GM18520 (cell line): Measurements from ENCODE around the gene MTUS2.

Experiments
- ATAC-seq: cut with Tn5 transposase; IDR thresholded peaks from one replicate; pipeline ENCODE4 v1.9.1; 2021; ENCODE audit not compliant: unreplicated experiment

The MTUS2 gene

GRCh38 chr13:29537736-29538651, 717.9 kb downstream of the MTUS2 start:
- no peak for ATAC-seq

GRCh38 chr13:29538652-29539040, 718.5 kb downstream of the MTUS2 start:
- ATAC-seq, result no peak

- no peak for ATAC-seq
Observed at GRCh38 chr13:29539856-29540255, 719.7 kb downstream of the MTUS2 start.

GRCh38 chr13:29540334-29540733, 720.2 kb downstream of the MTUS2 start:
- ATAC-seq, result no peak

GRCh38 chr13:29540799-29541198, 720.7 kb downstream of the MTUS2 start:
- ATAC-seq, result no peak

GRCh38 chr13:29541400-29541799, 721.3 kb downstream of the MTUS2 start:
- ATAC-seq, result no peak

- no peak for ATAC-seq
Observed at GRCh38 chr13:29542381-29542780, 722.2 kb downstream of the MTUS2 start.

- peak; percentile 97 for ATAC-seq
Observed at GRCh38 chr13:29543230-29544215, 723.4 kb downstream of the MTUS2 start.

DNA sequence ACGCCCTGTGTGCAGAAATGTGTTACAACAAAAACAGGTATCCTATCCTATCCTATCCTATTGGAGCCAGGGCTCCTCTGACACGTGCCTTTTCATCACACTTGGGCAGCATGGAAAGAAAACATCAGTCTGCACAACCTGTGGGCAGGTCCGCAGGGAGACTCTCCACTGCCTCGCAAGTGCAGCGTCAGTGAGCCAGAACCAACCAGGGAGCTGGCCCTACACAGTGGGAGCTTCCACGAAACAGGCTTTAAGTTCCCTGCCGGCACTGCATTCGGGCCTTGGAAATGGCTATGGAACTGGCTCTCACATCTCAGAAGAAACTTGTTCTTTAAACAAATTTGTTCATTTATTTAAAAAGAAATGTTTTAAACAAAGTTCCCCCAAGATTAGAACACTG, 725.8 kb downstream of the MTUS2 start:
- ATAC-seq, result no peak

GRCh38 chr13:29546662-29547061, 726.5 kb downstream of the MTUS2 start:
- ATAC-seq, result no peak

DNA sequence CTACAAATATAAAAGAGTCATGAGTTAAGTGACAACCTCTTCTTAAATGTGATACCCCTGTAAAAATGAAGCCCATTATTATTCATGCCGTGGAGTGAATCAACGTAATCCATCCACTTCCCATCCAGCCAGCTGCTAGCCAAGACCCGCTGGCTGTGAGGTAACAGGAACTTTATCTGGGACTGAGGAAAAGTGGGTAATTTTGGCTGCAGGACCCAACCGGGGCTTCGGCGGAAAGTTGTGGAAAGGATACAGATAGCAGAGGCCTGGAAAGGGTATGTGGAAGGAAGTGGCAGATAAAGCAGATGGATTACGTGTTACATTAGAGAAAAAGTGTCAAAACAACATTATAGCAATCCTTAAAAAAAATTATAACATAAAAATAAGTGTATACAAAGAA, 727.0 kb downstream of the MTUS2 start:
- ATAC-seq, result no peak

DNA sequence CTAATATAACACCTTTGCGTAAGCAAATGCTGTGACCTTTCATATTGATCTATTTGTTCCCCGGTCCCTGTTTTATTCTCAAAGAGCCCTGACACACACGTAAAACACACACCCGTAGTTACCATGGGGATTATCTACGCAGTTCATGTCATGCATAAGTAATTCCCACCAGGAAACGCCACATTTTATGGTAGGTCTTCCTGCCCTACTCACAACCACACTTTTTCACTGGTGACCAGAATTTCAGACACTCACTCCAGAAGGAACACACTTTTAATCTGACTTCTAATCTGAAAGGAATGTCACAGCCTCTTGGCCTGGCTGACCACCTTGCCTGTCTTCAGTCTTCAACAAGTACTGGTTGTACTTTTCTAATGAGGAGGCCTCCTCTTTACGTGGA, 728.6 kb downstream of the MTUS2 start:
- ATAC-seq, result no peak

- no peak for ATAC-seq
Observed at GRCh38 chr13:29550430-29550988, 730.4 kb downstream of the MTUS2 start.

DNA sequence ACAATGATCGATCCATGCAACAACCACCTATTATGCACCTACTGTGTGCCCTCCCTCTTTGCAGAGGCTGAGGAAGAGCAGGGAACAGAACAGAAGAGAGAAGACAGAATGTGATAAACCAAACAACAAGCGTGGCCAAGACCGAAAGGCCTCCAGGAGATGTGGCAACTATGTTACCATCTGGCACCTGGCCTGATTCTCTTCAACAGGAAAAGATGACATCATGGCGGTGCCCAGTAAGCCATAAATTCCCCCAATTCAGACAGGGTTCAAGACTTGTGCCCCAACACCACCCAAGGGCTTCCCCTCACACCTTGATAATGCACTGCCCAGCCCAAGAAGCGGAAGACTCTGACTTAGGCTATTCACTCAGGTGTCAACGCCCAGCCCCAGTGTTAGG, 731.1 kb downstream of the MTUS2 start:
- no peak for ATAC-seq
